Adipocyte (in vitro differentiated cells): Measurements from ENCODE around the gene OSBPL3.
A peak's percentile ranks its signal among the peaks of the same experiment; 100 is the strongest.

ENCODE experiments used
- DNase-seq: peaks from one replicate; pipeline ENCODE4 v3.0.0-alpha.2; 2015; ENCODE audit warnings: low read depth
- H3K27me3 ChIP-seq: replicated peaks from 2 replicates; pipeline ENCODE4 v1.7.0; 2013; ENCODE audit warnings: mild to moderate bottlenecking, low read length, moderate library complexity; ENCODE audit not compliant: control insufficient read depth, insufficient read depth
- H3K36me3 ChIP-seq: 2 replicates; pipeline ENCODE4 v1.7.0; 2013; ENCODE audit warnings: low read length, mild to moderate bottlenecking, moderate library complexity; ENCODE audit not compliant: control insufficient read depth, insufficient read depth, severe bottlenecking
- H3K4me1 ChIP-seq: 2 replicates; pipeline ENCODE4 v1.7.0; 2013; ENCODE audit warnings: mild to moderate bottlenecking, low read length, moderate library complexity; ENCODE audit not compliant: control insufficient read depth, insufficient read depth
- H3K4me3 ChIP-seq: 2 replicates; pipeline ENCODE4 v1.7.0; 2013; ENCODE audit warnings: mild to moderate bottlenecking, low read length, moderate library complexity
- H3K9ac ChIP-seq: 2 replicates; pipeline ENCODE4 v1.7.0; 2013; ENCODE audit warnings: mild to moderate bottlenecking, low read length, moderate library complexity
- H3K9me3 ChIP-seq: 2 replicates; pipeline ENCODE4 v1.7.0; 2013; ENCODE audit warnings: mild to moderate bottlenecking, low read length, moderate library complexity; ENCODE audit not compliant: control insufficient read depth

Gene OSBPL3

DNA sequence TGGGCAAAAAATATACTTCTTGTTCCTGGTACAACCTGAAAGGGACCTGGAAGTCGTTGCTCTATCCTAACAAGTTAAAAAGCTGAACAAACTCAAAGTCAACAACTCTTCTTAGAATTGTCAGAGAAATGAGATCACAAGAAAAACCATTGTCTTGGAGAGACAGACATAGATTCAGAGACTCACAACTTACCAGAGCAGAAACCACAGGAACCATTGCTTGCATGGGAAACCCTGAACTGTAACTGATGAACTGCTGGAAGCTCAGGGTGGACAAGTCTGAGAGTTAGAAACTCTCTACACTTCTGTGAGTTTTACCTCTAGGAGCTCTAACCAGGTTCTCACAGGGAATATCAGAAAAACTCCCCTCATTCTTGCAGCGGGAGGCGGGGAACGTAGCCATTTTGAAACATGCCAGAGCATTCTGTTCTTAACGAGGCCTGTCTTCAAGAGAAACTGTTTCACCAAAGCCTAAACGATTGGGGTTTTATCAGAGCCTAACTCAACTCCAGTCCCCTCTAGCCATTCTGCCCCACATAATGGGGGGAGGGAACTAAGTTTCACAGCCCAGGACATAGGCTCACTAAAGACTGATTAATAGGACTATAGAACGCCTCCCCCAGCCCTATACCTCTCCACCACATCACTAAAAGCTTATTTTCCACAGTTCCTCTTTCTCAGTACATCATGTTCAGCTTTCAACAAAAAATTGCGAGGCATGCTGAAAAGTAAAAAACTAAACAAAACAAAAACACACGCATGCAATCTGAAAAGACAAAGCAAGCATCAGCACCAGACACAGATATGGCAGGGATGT lies 210.8 kb downstream of the OSBPL3 start:
- no peak for DNase-seq
- Histone ChIP-seq H3K4me3 (no peak overlapping the region), H3K9me3 (no peaks in the 10 kb centered on the region), H3K9ac (no peak overlapping the region), H3K36me3 (no peaks in the 10 kb centered on the region), H3K27me3 (no peaks in the 10 kb centered on the region), H3K4me1 (peaks cover 4% of the 10 kb centered on the region)

GRCh38 chr7:24767878-24768569 lies 212.0 kb downstream of the OSBPL3 start:
- Histone ChIP-seq H3K9ac (no peak overlapping the region), H3K4me3 (no peak overlapping the region), H3K36me3 (no peaks in the 10 kb centered on the region), H3K27me3 (no peaks in the 10 kb centered on the region), H3K9me3 (no peaks in the 10 kb centered on the region), H3K4me1 (peaks cover 11% of the 10 kb centered on the region)
- DNase-seq, result no peak

GRCh38 chr7:24764972-24765744 lies 214.8 kb downstream of the OSBPL3 start:
- Histone ChIP-seq H3K27me3 (no peaks in the 10 kb centered on the region), H3K4me3 (no peak overlapping the region), H3K36me3 (no peaks in the 10 kb centered on the region), H3K9ac (no peak overlapping the region), H3K9me3 (no peaks in the 10 kb centered on the region), H3K4me1 (peaks cover 13% of the 10 kb centered on the region)
- peak; percentile 40 for DNase-seq

DNA sequence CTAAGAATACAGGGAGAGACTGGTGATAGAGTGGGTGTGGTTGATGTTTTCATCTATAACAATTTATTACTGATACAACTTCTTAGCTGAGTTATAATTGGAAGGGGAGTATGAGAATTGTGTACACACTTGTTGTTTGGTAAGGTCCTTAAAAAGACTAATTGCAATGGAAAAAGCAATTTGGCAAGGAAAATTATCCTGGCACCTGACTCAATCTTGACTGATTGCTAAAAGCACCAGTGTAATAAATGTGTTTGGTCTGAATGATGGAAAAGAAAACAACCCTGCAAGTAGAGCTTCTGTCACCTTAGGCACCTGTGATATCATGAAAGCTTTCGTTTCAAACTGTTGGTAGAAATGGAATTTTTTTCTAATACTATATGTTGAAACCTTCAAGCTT lies 216.0 kb downstream of the OSBPL3 start:
- DNase-seq, result no peak
- H3K27me3 ChIP-seq, result no peaks in the 10 kb centered on the region
- H3K9ac ChIP-seq, result no peak overlapping the region
- H3K9me3 ChIP-seq, result no peaks in the 10 kb centered on the region
- H3K4me3 ChIP-seq, result no peak overlapping the region
- H3K36me3 ChIP-seq, result no peaks in the 10 kb centered on the region
- H3K4me1 ChIP-seq, result peaks cover 10% of the 10 kb centered on the region

- Histone ChIP-seq H3K27me3 (no peaks in the 10 kb centered on the region), H3K9ac (no peak overlapping the region), H3K4me1 (peaks cover 12% of the 10 kb centered on the region), H3K36me3 (no peaks in the 10 kb centered on the region), H3K9me3 (no peaks in the 10 kb centered on the region), H3K4me3 (no peak overlapping the region)
- DNase-seq, result no peak
Observed at GRCh38 chr7:24763303-24763901, 216.6 kb downstream of the OSBPL3 start.

DNA sequence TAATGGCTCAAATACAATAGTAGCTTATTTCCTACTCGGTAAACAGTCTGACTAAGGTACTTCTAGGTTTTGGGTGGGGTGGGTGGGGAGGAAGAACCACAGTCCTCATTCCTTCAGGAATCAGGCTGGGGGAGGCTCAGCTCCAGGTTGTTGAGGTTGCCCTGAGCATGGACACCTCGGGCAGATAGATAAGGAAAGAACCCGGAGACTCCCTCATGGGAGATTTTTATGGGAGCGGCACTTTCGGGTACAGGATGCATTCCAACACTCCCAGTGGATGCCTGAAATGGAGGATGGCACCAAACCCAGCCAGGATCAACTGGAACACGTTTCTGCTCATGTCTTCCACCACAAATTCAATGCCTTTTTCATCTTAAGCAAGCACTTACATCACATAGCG lies 217.2 kb downstream of the OSBPL3 start:
- Histone ChIP-seq H3K4me1 (peaks cover 18% of the 10 kb centered on the region), H3K9me3 (no peaks in the 10 kb centered on the region), H3K27me3 (no peaks in the 10 kb centered on the region), H3K36me3 (no peaks in the 10 kb centered on the region), H3K9ac (no peak overlapping the region), H3K4me3 (no peak overlapping the region)
- DNase-seq, result no peak

- no peaks in the 10 kb centered on the region for H3K9me3 ChIP-seq
- DNase-seq, result no peak
- no peak overlapping the region for H3K9ac ChIP-seq
- no peaks in the 10 kb centered on the region for H3K27me3 ChIP-seq
- H3K36me3 ChIP-seq, result no peaks in the 10 kb centered on the region
- H3K4me3 ChIP-seq, result no peak overlapping the region
- peaks cover 24% of the 10 kb centered on the region for H3K4me1 ChIP-seq
Observed at GRCh38 chr7:24760968-24761367, 219.0 kb downstream of the OSBPL3 start.

DNA sequence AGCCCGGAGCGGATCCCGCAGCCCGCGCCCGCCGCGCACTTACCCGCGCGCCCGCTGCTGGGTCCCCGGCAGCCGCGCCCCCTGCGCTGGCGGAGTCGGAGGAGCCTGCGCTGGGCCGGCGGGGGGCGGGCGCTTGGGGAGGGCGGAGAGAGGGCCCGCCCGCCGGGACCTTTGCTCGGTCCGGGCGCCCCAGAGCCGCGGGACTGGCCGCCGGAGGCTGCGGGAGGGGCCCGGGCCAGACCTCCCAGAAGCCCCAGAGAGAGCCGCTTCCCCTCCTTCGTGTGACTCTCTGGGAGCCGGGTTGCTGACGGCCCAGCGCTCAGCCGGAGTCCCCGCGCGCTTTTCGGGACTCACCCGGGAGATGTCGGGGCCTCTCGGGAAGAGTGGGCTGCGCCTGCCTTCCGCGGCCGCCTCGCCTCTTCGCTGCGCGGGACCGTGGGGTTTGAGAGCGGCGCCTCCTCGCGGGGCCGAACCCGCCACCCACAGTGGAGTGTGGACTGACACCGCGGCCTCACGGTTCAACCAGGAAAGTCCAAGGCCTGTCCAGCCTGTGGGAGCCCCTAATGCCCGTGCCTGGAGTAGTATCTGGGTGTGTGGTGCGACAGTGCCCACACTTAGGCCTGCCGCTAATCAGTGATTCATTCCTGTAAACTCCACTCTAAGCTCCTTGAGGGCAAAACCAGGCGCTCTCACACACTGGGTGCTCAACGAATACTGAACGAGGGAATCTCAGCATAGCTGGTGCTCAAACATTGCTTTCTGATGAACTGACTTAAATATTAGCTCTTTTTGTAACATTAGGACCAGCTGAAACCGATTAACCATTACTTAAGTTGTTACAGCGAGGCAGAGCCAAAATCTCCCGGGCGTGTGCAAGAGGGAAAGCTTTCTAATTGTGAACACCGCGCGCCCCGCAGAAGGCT lies 222.4 kb downstream of the OSBPL3 start, which contains the start of gene GSDME:
TSS of gene GSDME (minus strand) at position 112 of the 923 bp plus-strand sequence. CDS start 7,690 bp downstream, outside the sequence.
- Histone ChIP-seq H3K9me3 (no peaks in the 10 kb centered on the region), H3K36me3 (no peaks in the 10 kb centered on the region), H3K4me1 (peaks cover 22% of the 10 kb centered on the region), H3K9ac (peak within 1 kb of the TSS; percentile 89), H3K27me3 (no peaks in the 10 kb centered on the region), H3K4me3 (peak within 1 kb of the TSS; percentile 83)
- peak; percentile 87 for DNase-seq

DNA sequence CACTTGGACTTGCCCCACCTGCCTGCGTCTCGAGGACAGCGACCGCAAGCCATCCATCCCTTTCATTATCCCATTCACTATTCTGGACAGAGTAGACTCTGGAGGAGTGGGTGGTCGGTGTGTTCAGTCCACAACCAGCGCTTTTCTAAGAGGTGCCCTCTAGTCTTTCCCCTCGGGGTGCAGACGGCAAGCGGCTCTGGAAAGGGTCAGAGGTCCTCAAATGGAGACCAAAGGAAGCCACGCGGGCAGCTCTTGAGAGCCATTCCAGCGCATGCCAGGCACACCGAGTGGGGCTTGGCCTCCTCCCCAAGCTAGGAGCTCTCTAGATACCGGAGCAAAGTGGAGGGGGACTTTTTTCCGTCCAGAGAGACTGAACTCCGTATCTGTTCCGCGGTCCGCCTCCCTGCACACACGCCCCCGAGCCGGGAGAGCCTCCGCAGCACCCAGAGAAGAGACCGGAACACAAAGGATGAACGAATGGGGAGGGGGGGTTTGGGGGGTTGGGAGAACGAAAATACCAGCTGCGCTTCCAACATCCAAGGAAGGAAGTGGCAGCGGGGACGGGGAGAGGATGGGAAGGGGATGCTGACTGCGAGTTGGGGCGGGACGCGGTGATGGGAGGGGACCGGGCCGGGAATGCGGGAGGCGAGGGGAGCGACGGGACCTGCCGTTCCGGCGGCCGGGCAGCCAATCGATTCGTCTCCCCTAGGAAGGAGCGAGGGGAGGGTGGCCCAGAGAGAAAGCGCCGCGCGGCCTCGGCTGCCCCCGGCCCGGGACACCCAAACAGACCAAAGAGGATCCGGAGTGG lies 223.2 kb downstream of the OSBPL3 start:
- no peaks in the 10 kb centered on the region for H3K36me3 ChIP-seq
- no peaks in the 10 kb centered on the region for H3K27me3 ChIP-seq
- no peaks in the 10 kb centered on the region for H3K9me3 ChIP-seq
- no peak for DNase-seq
- peak overlapping the region; percentile 83 for H3K4me3 ChIP-seq
- peaks cover 22% of the 10 kb centered on the region for H3K4me1 ChIP-seq
- peak overlapping the region; percentile 89 for H3K9ac ChIP-seq
